ENCODE results near the gene PSMD2. TPM values are rescaled to one million over a fixed set of nuclear protein-coding genes. Genes with fewer than 3 reads are reported as not detected.

PSMD2 gene
- total and polyA plus RNA-seq, 8 donors: 182 to 263 (median 213) TPM

DNA sequence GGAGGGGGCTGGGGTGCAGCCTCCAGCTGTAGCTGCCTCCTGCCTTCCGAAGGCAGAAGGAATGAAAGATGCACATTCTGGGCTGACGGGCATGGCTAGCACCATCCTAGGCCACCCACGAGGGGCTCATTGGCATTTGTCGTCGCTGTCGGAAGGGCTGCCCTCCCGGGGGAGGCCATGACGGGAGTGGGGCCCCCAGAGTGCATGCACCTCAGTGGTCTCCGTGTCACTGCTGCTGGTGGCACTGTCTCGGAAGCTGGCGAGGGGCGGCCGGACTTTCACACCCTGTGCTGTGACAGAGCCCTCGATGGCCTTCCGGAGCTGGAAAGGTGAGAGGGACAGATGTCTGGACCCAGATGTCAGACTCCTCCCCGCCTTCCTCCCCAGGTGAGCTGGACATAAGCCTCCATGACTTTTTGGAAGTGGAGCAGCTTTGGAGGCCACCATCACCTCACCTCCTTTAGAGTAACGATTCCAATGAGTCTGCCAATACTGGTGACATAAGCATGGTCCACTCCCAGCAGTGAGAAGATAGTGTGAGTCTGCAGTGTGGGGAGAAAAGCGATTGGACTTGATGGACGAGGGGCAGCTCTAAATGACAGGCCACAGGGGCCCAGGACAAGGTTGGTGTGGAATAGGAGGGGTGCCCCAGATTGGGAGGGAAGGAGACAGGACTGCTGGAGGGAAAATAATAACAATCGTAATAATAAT is 47.6 kb downstream of the PSMD2 start:
- peaks cover 0 to 11% of the 10 kb centered on the region in 2 donors for H3K4me1 ChIP-seq
- H3K9me3 ChIP-seq: no peaks in the 10 kb centered on the region
- intact Hi-C loops (cut with DNase I): no loop called here
- TF ChIP-seq, protein P1, sequence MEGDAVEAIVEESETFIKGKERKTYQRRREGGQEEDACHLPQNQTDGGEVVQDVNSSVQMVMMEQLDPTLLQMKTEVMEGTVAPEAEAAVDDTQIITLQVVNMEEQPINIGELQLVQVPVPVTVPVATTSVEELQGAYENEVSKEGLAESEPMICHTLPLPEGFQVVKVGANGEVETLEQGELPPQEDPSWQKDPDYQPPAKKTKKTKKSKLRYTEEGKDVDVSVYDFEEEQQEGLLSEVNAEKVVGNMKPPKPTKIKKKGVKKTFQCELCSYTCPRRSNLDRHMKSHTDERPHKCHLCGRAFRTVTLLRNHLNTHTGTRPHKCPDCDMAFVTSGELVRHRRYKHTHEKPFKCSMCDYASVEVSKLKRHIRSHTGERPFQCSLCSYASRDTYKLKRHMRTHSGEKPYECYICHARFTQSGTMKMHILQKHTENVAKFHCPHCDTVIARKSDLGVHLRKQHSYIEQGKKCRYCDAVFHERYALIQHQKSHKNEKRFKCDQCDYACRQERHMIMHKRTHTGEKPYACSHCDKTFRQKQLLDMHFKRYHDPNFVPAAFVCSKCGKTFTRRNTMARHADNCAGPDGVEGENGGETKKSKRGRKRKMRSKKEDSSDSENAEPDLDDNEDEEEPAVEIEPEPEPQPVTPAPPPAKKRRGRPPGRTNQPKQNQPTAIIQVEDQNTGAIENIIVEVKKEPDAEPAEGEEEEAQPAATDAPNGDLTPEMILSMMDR (IDR thresholded peaks at IDR 0.05): no peak
- H3K4me3 ChIP-seq: no peak overlapping the region
- H3K27ac ChIP-seq: no peak overlapping the region
- peaks cover 0 to 36% of the 10 kb centered on the region in 2 donors for H3K36me3 ChIP-seq
- DNase-seq: peak in 1 of 4 donors; percentile 67
- no peaks in the 10 kb centered on the region for H3K27me3 ChIP-seq
- no peak for ATAC-seq

DNA sequence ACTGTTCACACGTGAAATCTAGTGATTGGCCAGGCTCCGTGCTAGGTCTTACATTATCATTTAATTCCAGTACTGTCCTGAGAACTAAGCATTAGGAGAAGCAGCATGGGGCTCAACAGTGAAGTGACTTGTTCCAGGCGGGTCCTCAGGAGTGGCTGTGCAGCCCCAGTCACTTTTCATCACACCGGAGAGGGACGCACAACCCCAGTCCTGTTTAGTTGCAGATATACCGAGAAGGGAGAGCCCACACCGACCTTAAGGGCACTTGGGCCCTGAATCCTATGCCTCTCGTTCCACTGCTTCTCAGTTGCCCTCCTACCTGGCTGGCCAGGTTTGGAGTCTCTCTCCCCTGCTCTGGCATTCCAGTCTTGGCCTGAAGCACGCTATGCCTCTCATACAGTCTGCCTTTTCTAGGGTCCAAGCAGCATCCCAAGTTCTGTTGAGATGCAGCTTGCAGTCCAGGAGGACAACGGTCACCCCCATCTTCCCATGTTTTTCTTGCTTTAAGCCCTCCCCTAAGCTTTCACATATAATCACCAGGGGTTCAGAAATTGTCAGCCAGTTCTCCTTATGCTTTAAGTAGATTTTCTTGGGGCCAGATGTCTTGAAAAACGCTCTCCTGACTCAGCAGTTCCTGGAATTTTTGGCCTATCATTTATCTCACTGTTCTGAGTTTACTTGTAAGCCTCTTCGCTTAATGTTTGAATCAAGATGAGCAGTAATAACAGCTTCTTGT is 48.4 kb downstream of the PSMD2 start:
- Histone ChIP-seq H3K9me3 (no peaks in the 10 kb centered on the region), H3K4me1 (peaks cover 0 to 7% of the 10 kb centered on the region in 2 donors), H3K4me3 (no peak overlapping the region), H3K36me3 (peaks cover 0 to 27% of the 10 kb centered on the region in 2 donors), H3K27ac (no peak overlapping the region), H3K27me3 (no peaks in the 10 kb centered on the region)
- no peak for ATAC-seq
- intact Hi-C loops (cut with DNase I): no loop called here
- TF ChIP-seq, protein P1 (IDR thresholded peaks at IDR 0.05): no peak
- no peak for DNase-seq

DNA sequence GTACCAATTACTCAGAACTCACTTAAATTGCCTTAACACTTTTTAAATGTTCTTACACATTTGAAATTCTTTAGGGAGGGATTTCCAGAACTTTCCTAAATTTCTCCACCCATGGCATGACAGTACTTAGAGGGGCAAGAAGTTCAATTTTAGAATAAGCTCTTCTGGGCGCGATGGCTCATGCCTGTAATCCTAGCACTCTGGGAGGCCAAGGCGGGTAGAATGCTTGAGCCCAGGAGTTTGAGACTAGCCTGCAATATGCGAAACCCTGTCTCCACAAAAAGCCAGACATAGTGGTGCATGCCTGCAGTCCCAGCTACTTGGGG is 49.0 kb downstream of the PSMD2 start:
- DNase-seq: no peak

DNA sequence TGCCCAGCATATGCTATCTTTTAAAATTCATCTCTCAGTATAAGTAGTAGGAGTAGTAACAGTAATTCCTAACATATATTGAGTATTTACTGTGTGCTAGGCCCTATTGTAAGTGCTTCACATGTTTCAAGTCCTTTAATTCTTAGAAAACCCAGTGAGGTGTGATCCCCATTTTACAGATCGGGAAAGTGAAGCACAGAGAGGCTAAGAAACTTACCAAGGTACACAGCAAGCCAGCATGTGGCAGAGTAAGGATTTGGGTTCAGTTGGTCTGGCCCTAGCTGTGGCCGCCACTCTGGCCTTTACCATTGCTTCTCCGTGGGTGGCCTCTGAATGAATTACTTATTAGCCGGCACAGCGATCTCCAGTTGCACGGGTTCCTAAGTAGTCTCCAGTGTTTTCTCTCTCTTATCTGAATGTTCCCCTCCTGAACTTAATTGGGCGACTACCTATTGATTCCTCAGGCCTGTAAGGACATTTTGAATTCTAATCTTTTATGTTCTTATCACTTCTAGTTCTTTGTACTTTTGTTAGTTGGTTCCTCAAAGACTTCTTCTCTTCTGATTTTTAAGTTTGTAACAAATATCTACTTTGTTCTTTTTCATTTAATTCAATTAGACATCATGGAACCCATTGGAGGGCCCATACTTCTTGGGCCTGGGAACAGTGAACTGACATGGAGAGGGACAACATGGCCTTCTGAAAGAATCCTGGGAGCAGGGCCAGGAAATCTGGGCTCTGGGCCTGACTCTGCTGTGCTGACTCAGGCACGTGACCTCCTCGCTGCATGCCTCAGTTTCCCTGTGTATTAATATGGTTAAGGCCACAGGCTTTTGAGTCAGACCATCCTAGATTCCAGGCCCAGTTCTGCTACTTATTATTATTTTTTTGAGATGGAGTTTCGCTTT is 50.8 kb downstream of the PSMD2 start:
- Histone ChIP-seq H3K27me3 (no peaks in the 10 kb centered on the region), H3K4me1 (peaks cover 0 to 7% of the 10 kb centered on the region in 2 donors), H3K27ac (no peak overlapping the region), H3K36me3 (peaks cover 0 to 6% of the 10 kb centered on the region in 2 donors), H3K4me3 (no peak overlapping the region), H3K9me3 (no peaks in the 10 kb centered on the region)
- no peak for ATAC-seq
- TF ChIP-seq, protein P1 (IDR thresholded peaks at IDR 0.05): no peak
- no peak for DNase-seq
- intact Hi-C loops (cut with DNase I): no loop called here

More for the DNA sequence above, 49.0 kb downstream of the PSMD2 start:
- H3K27ac ChIP-seq: no peak overlapping the region
- peaks cover 0 to 7% of the 10 kb centered on the region in 2 donors for H3K4me1 ChIP-seq
- peaks cover 0 to 22% of the 10 kb centered on the region in 2 donors for H3K36me3 ChIP-seq
- intact Hi-C loops (cut with DNase I): no loop called here
- TF ChIP-seq, protein P1 (IDR thresholded peaks at IDR 0.05): no peak
- H3K4me3 ChIP-seq: no peak overlapping the region
- no peaks in the 10 kb centered on the region for H3K9me3 ChIP-seq
- ATAC-seq: no peak
- H3K27me3 ChIP-seq: no peaks in the 10 kb centered on the region
